Ascending aorta (tissue), 2 donors: Measurements from ENCODE around the gene MICB. TPM values are rescaled to one million over a fixed set of nuclear protein-coding genes. Genes with fewer than 3 reads are reported as not detected.

Source experiments
- DNase-seq, 2 donors: peaks; one replicate each; pipeline ENCODE4 v3.0.0-alpha.2; 2019; ENCODE audit warnings: low spot score in 2 of 2
- H3K27ac ChIP-seq, 2 donors: fragments of 200-600 bp; sonication (generic); one replicate each; pipeline ENCODE4 v1.5.1; 2016 to 2017; ENCODE audit warnings: mild to moderate bottlenecking in 1 of 2
- H3K27me3 ChIP-seq: fragments of 200-600 bp; sonication (generic); one replicate; pipeline ENCODE4 v1.5.1; 2017
- H3K36me3 ChIP-seq, 2 donors: fragments of 200-600 bp; sonication (generic); one replicate each; pipeline ENCODE4 v1.5.1; 2016
- H3K4me1 ChIP-seq, 2 donors: fragments of 200-600 bp; sonication (generic); one replicate each; pipeline ENCODE4 v1.5.1; 2016 to 2017; ENCODE audit warnings: mild to moderate bottlenecking in 1 of 2
- H3K4me3 ChIP-seq, 2 donors: fragments of 200-600 bp; sonication (generic); one replicate each; pipeline ENCODE4 v1.5.1; 2016 to 2017; ENCODE audit warnings: mild to moderate bottlenecking in 1 of 2
- H3K9me3 ChIP-seq, 2 donors: fragments of 200-600 bp; sonication (generic); one replicate each; pipeline ENCODE4 v1.5.1; 2016
- intact Hi-C: fragments of 100-400 bp; cut with DNase I; formaldehyde crosslinking; loops from one replicate; pipeline ENCODE4 v1.15.1; 2023
- total RNA-seq: library from RNA; depleted of rRNA; stranded (reverse); fragments of >200 nt; gene quantifications from one replicate; pipeline ENCODE4 v1.1.0, GENCODE V29; 2016
- TF ChIP-seq, protein P1 (sequence below), 3 experiments: fragments of 200-600 bp in 2 of 3; fragments of 450-650 bp in 1 of 3; sonication (generic) in 2 of 3; IDR thresholded peaks; one replicate each; pipeline ENCODE4 v1.5.1; 2016 to 2019; ENCODE audit warnings: antibody characterized with exemption in 3 of 3, mild to moderate bottlenecking in 1 of 3, moderate library complexity in 1 of 3

MICB gene
- total RNA-seq, 1 donor from 2014 or later, result 0.11 TPM

DNA sequence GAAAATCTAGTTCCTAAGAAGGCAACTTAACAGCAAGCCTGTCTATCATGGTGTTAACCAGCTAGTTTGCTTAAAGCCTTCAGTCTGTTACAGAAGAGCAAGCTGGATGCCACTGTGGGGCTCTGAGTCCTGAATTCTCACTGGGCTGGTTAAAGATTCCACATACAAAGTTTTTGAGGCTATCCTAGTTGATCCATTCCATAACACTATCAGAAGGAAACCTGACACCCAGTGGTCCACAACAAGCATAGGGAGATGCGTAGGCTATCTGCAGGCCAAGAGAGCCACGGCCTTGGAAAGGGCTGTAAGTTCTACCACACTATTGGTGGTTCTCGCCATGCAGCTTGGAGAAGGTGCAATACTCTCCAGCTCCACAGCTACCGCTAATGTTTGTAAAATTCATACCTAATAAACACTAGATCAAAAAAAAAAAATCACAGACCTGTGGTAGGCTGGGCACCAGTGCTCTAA, 30.4 kb downstream of the MICB start:
- intact Hi-C loops, result loop anchor here (5.0 kb wide), 1 partner anchor 36 kb away; no protein-coding TSS in a partner anchor
- H3K4me3 ChIP-seq, result no peak overlapping the region
- no peak for DNase-seq

GRCh38 chr6:31528821-31529328, 30.9 kb downstream of the MICB start, which contains the start of gene MCCD1:
TSS of gene MCCD1 (plus strand) at chr6:31528962. CDS start at chr6:31529015, 53 bp downstream.
- no peak within 1 kb of the TSS for H3K4me3 ChIP-seq
- intact Hi-C loops, result loop anchor here (5.0 kb wide), 1 partner anchor 37 kb away; no protein-coding TSS in a partner anchor
- no peaks in the 10 kb centered on the region for H3K9me3 ChIP-seq
- no peak within 1 kb of the TSS for H3K27ac ChIP-seq
- no peaks in the 10 kb centered on the region for H3K27me3 ChIP-seq
- no peak for DNase-seq
- H3K4me1 ChIP-seq, result no peaks in the 10 kb centered on the region
- H3K36me3 ChIP-seq, result peaks cover 31 to 44% of the 10 kb centered on the region in 2 donors
- TF ChIP-seq, protein P1, sequence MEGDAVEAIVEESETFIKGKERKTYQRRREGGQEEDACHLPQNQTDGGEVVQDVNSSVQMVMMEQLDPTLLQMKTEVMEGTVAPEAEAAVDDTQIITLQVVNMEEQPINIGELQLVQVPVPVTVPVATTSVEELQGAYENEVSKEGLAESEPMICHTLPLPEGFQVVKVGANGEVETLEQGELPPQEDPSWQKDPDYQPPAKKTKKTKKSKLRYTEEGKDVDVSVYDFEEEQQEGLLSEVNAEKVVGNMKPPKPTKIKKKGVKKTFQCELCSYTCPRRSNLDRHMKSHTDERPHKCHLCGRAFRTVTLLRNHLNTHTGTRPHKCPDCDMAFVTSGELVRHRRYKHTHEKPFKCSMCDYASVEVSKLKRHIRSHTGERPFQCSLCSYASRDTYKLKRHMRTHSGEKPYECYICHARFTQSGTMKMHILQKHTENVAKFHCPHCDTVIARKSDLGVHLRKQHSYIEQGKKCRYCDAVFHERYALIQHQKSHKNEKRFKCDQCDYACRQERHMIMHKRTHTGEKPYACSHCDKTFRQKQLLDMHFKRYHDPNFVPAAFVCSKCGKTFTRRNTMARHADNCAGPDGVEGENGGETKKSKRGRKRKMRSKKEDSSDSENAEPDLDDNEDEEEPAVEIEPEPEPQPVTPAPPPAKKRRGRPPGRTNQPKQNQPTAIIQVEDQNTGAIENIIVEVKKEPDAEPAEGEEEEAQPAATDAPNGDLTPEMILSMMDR (IDR thresholded peaks at IDR 0.05), result no peak

More for the DNA sequence above, 30.4 kb downstream of the MICB start:
- H3K9me3 ChIP-seq, result no peaks in the 10 kb centered on the region
- H3K27me3 ChIP-seq, result no peaks in the 10 kb centered on the region
- H3K4me1 ChIP-seq, result no peaks in the 10 kb centered on the region
- H3K27ac ChIP-seq, result no peak overlapping the region
- H3K36me3 ChIP-seq, result peaks cover 26 to 38% of the 10 kb centered on the region in 2 donors
- TF ChIP-seq, protein P1 (IDR thresholded peaks at IDR 0.05), result no peak

GRCh38 chr6:31529329-31530150, 31.6 kb downstream of the MICB start:
- Histone ChIP-seq H3K36me3 (peaks cover 38 to 50% of the 10 kb centered on the region in 2 donors), H3K4me1 (no peaks in the 10 kb centered on the region), H3K27ac (no peak overlapping the region), H3K27me3 (no peaks in the 10 kb centered on the region), H3K9me3 (no peaks in the 10 kb centered on the region), H3K4me3 (no peak overlapping the region)
- TF ChIP-seq, protein P1 (IDR thresholded peaks at IDR 0.05), result no peak
- intact Hi-C loops, result loop anchor here (5.0 kb wide), 1 partner anchor 37 kb away; no protein-coding TSS in a partner anchor
- no peak for DNase-seq

DNA sequence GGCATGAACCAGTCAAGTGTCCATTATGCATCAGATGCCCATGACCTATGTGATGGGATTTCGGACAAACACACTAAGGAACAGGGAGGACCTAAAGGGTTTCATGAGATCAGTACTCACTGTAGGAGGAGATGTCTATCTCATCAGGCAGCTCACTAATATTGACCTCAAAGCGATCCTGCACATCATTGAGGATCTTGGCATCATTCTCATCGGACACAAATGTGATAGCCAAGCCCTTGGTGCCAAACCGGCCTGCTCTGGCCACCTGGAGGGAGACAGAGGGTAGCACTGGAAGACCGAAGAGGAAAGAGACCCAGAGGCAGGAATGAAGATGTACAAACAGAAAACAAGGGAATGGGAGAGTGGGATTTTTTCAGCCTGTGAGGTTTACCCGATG, 32.7 kb downstream of the MICB start:
- no peaks in the 10 kb centered on the region for H3K27me3 ChIP-seq
- intact Hi-C loops, result no loop called here
- no peak overlapping the region for H3K4me3 ChIP-seq
- TF ChIP-seq, protein P1 (IDR thresholded peaks at IDR 0.05), result no peak
- no peak overlapping the region for H3K27ac ChIP-seq
- no peak for DNase-seq
- H3K9me3 ChIP-seq, result no peaks in the 10 kb centered on the region
- peaks cover 49 to 61% of the 10 kb centered on the region in 2 donors for H3K36me3 ChIP-seq
- H3K4me1 ChIP-seq, result no peaks in the 10 kb centered on the region

GRCh38 chr6:31531162-31531561, 33.2 kb downstream of the MICB start:
- Histone ChIP-seq H3K4me1 (no peaks in the 10 kb centered on the region), H3K9me3 (no peaks in the 10 kb centered on the region), H3K27ac (no peak overlapping the region), H3K27me3 (no peaks in the 10 kb centered on the region), H3K36me3 (peaks cover 54 to 66% of the 10 kb centered on the region in 2 donors), H3K4me3 (no peak overlapping the region)
- no peak for DNase-seq
- TF ChIP-seq, protein P1 (IDR thresholded peaks at IDR 0.05), result no peak
- intact Hi-C loops, result no loop called here
